ENCODE measurements around the gene ANKRD9. TPM values are rescaled to one million over a fixed set of nuclear protein-coding genes. Genes with fewer than 3 reads are reported as not detected.
"Not testable (repeated sequence)": the region's sequence is repeated elsewhere in the genome, so short reads cannot be mapped to it uniquely, and the experiment has no call there.

Gene ANKRD9
- total and polyA plus RNA-seq, 9 donors = 2.2 to 48.1 (median 15.0) TPM

- intact Hi-C loops (cut with DNase I) = no loop called here
- DNase-seq = no peak
- Histone ChIP-seq H3K27me3 (no peaks in the 10 kb centered on the region), H3K9me3 (no peaks in the 10 kb centered on the region), H3K36me3 (no peaks in the 10 kb centered on the region), H3K4me3 (no peak overlapping the region), H3K27ac (no peak overlapping the region), H3K4me1 (ENCODE audit: insufficient read depth) (peaks cover 1% of the 10 kb centered on the region)
- 91 to 94% (median 92%) methylated on average over 13 to 14 of the region's 14 CpGs for WGBS, 3 donors
- TF ChIP-seq POLR2A (IDR thresholded peaks at IDR 0.05) = no peak
- TF ChIP-seq CTCF (IDR thresholded peaks at IDR 0.05) = no peak
- TF ChIP-seq EP300 (IDR thresholded peaks at IDR 0.05) = no peak
These were observed 46.6 kb upstream of the ANKRD9 start for GRCh38 chr14:102556098-102556677.

GRCh38 chr14:102554821-102555819, 45.5 kb upstream of the ANKRD9 start:
- H3K4me1 ChIP-seq (ENCODE audit: insufficient read depth) = peaks cover 1% of the 10 kb centered on the region
- WGBS, 3 donors = 6 to 13% (median 8%) methylated on average over 59 to 94 of the region's 94 CpGs
- peak overlapping the region; percentile 82 for H3K4me3 ChIP-seq
- H3K27ac ChIP-seq = no peak overlapping the region
- TF ChIP-seq CTCF (IDR thresholded peaks at IDR 0.05) (no peak), POLR2A (IDR thresholded peaks at IDR 0.05) (no peak), EP300 (IDR thresholded peaks at IDR 0.05) (no peak)
- intact Hi-C loops (cut with DNase I) = no loop called here
- no peaks in the 10 kb centered on the region for H3K27me3 ChIP-seq
- H3K9me3 ChIP-seq = no peaks in the 10 kb centered on the region
- no peaks in the 10 kb centered on the region for H3K36me3 ChIP-seq
- DNase-seq = peak in 2 of 5 donors; percentile 50 to 59

- DNase-seq = no peak
- Histone ChIP-seq H3K4me1 (ENCODE audit: insufficient read depth) (peaks cover 1% of the 10 kb centered on the region), H3K9me3 (no peaks in the 10 kb centered on the region), H3K36me3 (no peaks in the 10 kb centered on the region), H3K4me3 (no peak overlapping the region), H3K27me3 (no peaks in the 10 kb centered on the region), H3K27ac (no peak overlapping the region)
- 71 to 78% (median 71%) methylated on average over 13 to 14 of the region's 14 CpGs for WGBS, 3 donors
- TF ChIP-seq EP300 (IDR thresholded peaks at IDR 0.05) (no peak), POLR2A (IDR thresholded peaks at IDR 0.05) (no peak), CTCF (IDR thresholded peaks at IDR 0.05) (no peak)
- intact Hi-C loops (cut with DNase I) = no loop called here
These were observed 42.6 kb upstream of the ANKRD9 start for GRCh38 chr14:102551995-102552705.

- H3K9me3 ChIP-seq; DNase-seq; H3K27ac ChIP-seq; H3K36me3 ChIP-seq; H3K27me3 ChIP-seq; H3K4me3 ChIP-seq; H3K4me1 ChIP-seq (ENCODE audit: insufficient read depth); intact Hi-C loops (cut with DNase I): not testable (repeated sequence)
- 50 to 55% (median 52%) methylated on average over 3 of the region's 3 CpGs for WGBS, 3 donors
These were observed 41.4 kb upstream of the ANKRD9 start for GRCh38 chr14:102550927-102551401.

Data from ovary (tissue), 9 donors.